B cell (primary cell): ENCODE data around the gene CYYR1. TPM values are rescaled to one million over a fixed set of nuclear protein-coding genes. Genes with fewer than 3 reads are reported as not detected.

Experiments used
- ATAC-seq: fragments of 200-7000 bp; cut with Tn5 transposase; one replicate; pipeline ENCODE4 v1.10.0; 2021; ENCODE audit warnings: low read depth, mild to moderate bottlenecking, moderate number of reproducible peaks, moderate library complexity
- CTCF ChIA-PET: fragments of 350-600 bp; sonication (Branson Sonifier 250); formaldehyde crosslinking; loops from one replicate; lab custom pipeline; 2021; ENCODE audit warnings: antibody characterized with exemption, inconsistent platforms; lab: Charles Lee
- POLR2A ChIA-PET: fragments of 350-600 bp; sonication (Branson Sonifier 250); formaldehyde crosslinking; loops from one replicate; lab custom pipeline; 2021; ENCODE audit warnings: antibody characterized with exemption; lab: Charles Lee
- DNase-seq: peaks from one replicate; pipeline ENCODE4 v3.0.0; 2013
- H2AFZ ChIP-seq: 2 replicates; pipeline ENCODE4 v1.6.1; 2012; ENCODE audit warnings: mild to moderate bottlenecking, low read depth, low read length; ENCODE audit not compliant: insufficient read depth, poor library complexity, severe bottlenecking
- H3K27ac ChIP-seq, 2 donors: 1 replicate in 1 of 2; 2 replicates in 1 of 2; pipeline ENCODE4 v1.5.1; 2012 to 2013; ENCODE audit warnings: low read length in 2 of 2, mild to moderate bottlenecking in 2 of 2, moderate library complexity in 1 of 2
- H3K27me3 ChIP-seq, 4 experiments: fragments of 200-600 bp in 1 of 4; sonication (generic) in 1 of 4; replicated peaks in 1 of 4; 1 replicate in 2 of 4; 2 replicates in 2 of 4; pipeline versions ENCODE4 v1.6.1 to v1.7.0; 2013 to 2016; ENCODE audit warnings: low read length in 3 of 4, mild to moderate bottlenecking in 2 of 4, mixed read lengths in 1 of 4, moderate library complexity in 1 of 4; ENCODE audit not compliant: insufficient read depth in 4 of 4, control insufficient read depth in 3 of 4; ENCODE audit errors: control extremely low read depth in 1 of 4
- H3K36me3 ChIP-seq, 2 experiments: replicated peaks in 1 of 2; 1 replicate in 1 of 2; 2 replicates in 1 of 2; pipeline versions ENCODE4 v1.6.1 to v1.7.1; 2013; ENCODE audit warnings: low read length in 1 of 2; ENCODE audit not compliant: insufficient read depth in 2 of 2, control insufficient read depth in 1 of 2; ENCODE audit errors: control extremely low read depth in 1 of 2, extremely low read depth in 1 of 2
- H3K4me1 ChIP-seq, 2 donors: fragments of 200-600 bp in 1 of 2; sonication (generic) in 1 of 2; 1 replicate in 1 of 2; 2 replicates in 1 of 2; pipeline versions ENCODE4 v1.5.1 to v1.6.1; 2013 to 2017; ENCODE audit warnings: low read length in 2 of 2; ENCODE audit not compliant: control insufficient read depth in 2 of 2, insufficient read depth in 2 of 2
- H3K4me2 ChIP-seq: replicated peaks from 2 replicates; pipeline ENCODE3; 2012; ENCODE audit warnings: mild to moderate bottlenecking, low read depth, low read length; ENCODE audit not compliant: poor library complexity, severe bottlenecking
- H3K4me3 ChIP-seq, 5 experiments: fragments of 200-600 bp in 1 of 5; sonication (generic) in 1 of 5; 1 replicate in 3 of 5; 2 replicates in 2 of 5; pipeline versions ENCODE4 v1.5.1 to v1.7.0; 2011 to 2016; ENCODE audit warnings: low read length in 4 of 5, mild to moderate bottlenecking in 4 of 5, low read depth in 2 of 5, control low read depth in 1 of 5, moderate library complexity in 1 of 5; ENCODE audit not compliant: insufficient read depth in 1 of 5; ENCODE audit errors: control extremely low read depth in 1 of 5, extremely low read depth in 1 of 5
- H3K79me2 ChIP-seq: fragments of 200-600 bp; sonication (generic); one replicate; pipeline ENCODE4 v1.6.0; 2016; ENCODE audit warnings: low read length; ENCODE audit not compliant: control insufficient read depth, insufficient read depth
- H3K9ac ChIP-seq: fragments of 200-600 bp; sonication (generic); 2 replicates; pipeline ENCODE4 v1.6.1; 2017; ENCODE audit warnings: mild to moderate bottlenecking, low read length, moderate library complexity
- H3K9me3 ChIP-seq, 3 donors: one replicate each; pipeline versions ENCODE4 v1.6.1 to v1.7.1; 2013; ENCODE audit warnings: low read length in 2 of 3; ENCODE audit not compliant: control insufficient read depth in 2 of 3, insufficient read depth in 1 of 3; ENCODE audit errors: control extremely low read depth in 1 of 3
- H4K20me1 ChIP-seq: 2 replicates; pipeline ENCODE4 v1.6.0; 2012; ENCODE audit warnings: mild to moderate bottlenecking, low read length; ENCODE audit not compliant: insufficient read depth, control insufficient read depth, poor library complexity, severe bottlenecking
- H3K27ac Mint-ChIP-seq: one replicate; pipeline ENCODE4 v1.8.0; 2021; ENCODE audit warnings: mixed read lengths
- H3K27me3 Mint-ChIP-seq: one replicate; pipeline ENCODE4 v1.8.0; 2021; ENCODE audit warnings: mixed read lengths
- H3K4me1 Mint-ChIP-seq: one replicate; pipeline ENCODE4 v1.8.0; 2021; ENCODE audit warnings: mixed read lengths
- H3K4me3 Mint-ChIP-seq: one replicate; pipeline ENCODE4 v1.8.0; 2021; ENCODE audit warnings: mixed read lengths
- H3K9me3 Mint-ChIP-seq: one replicate; pipeline ENCODE4 v1.8.0; 2022; ENCODE audit warnings: mixed read lengths; ENCODE audit not compliant: insufficient read depth
- EZH2 ChIP-seq: IDR thresholded peaks from 2 replicates; pipeline ENCODE4 v1.6.1; 2012; ENCODE audit warnings: borderline replicate concordance, low read depth, mild to moderate bottlenecking, moderate library complexity, low read length; ENCODE audit not compliant: insufficient read depth, poor library complexity, severe bottlenecking
- WGBS: methylation state at CpG from one replicate; pipeline ENCODE4 v1.1.5; 2013; ENCODE audit warnings: missing lambda C conversion rate; ENCODE audit not compliant: insufficient coverage; 5-methylcytosine and 5-hydroxymethylcytosine counted together
- intact Hi-C: fragments of 100-400 bp; cut with micrococcal nuclease; formaldehyde crosslinking; loops from one replicate; pipeline ENCODE4 v1.10.0; 2022
- polyA plus RNA-seq: library from polyadenylated mRNA; depleted of rRNA; stranded (reverse); fragments of >200 nt; gene quantifications from 2 replicates; pipeline ENCODE4 v1.2.3, GENCODE V29; 2012
- total RNA-seq, 2 donors: library from RNA; stranded (reverse); fragments of 120-200 nt in 1 of 2; gene quantifications; 1 replicate in 1 of 2; 2 replicates in 1 of 2; pipeline versions ENCODE4 v1.2.3 to v1.2.4, GENCODE V29; 2013 to 2022
- TF ChIP-seq, protein P1 (sequence below): fragments of 200-600 bp; IDR thresholded peaks from one replicate; pipeline ENCODE4 v1.8.0; 2022; ENCODE audit warnings: antibody characterized with exemption, mild to moderate bottlenecking

Gene CYYR1
- total and polyA plus RNA-seq, 2 donors (not counting 1 experiment from before 2014, with no cell fraction given) = not detected

DNA sequence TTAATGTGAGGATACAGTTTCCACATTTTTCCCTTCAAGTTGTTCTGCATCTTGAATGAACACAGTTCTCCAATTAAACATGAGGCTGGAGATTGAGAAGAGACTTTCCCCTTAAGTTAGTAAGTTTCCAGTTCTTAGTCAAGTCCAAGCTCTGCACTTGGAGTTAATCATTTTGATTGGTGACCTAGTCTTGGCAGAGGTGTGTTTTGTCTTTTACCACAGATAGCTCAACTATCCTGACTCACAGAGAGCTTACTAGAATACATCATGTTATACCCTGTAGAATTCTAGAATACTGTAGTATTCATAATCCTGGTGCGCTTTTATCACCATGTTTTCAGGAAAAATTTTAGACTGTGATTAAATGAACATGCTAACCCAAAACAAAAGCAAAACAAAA, 129.2 kb downstream of the CYYR1 start:
- CTCF ChIA-PET = no interaction called here
- Histone ChIP-seq H3K27me3 (no peaks in the 10 kb centered on the region), H3K79me2 (no peaks in the 10 kb centered on the region), H3K9ac (no peak overlapping the region), H2AFZ (no peak overlapping the region), H3K27ac (no peak overlapping the region), H3K36me3 (no peaks in the 10 kb centered on the region), H3K9me3 (no peaks in the 10 kb centered on the region), H4K20me1 (no peaks in the 10 kb centered on the region), H3K4me2 (no peak overlapping the region), H3K4me1 (no peaks in the 10 kb centered on the region), H3K4me3 (no peak overlapping the region)
- Mint-ChIP-seq H3K27ac (no peak overlapping the region), H3K9me3 (peaks cover 4% of the 10 kb centered on the region), H3K27me3 (no peaks in the 10 kb centered on the region), H3K4me1 (no peaks in the 10 kb centered on the region), H3K4me3 (no peak overlapping the region)
- WGBS = no CpG with 5 or more reads among the region's 1 CpG
- ATAC-seq = no peak
- TF ChIP-seq, protein P1, sequence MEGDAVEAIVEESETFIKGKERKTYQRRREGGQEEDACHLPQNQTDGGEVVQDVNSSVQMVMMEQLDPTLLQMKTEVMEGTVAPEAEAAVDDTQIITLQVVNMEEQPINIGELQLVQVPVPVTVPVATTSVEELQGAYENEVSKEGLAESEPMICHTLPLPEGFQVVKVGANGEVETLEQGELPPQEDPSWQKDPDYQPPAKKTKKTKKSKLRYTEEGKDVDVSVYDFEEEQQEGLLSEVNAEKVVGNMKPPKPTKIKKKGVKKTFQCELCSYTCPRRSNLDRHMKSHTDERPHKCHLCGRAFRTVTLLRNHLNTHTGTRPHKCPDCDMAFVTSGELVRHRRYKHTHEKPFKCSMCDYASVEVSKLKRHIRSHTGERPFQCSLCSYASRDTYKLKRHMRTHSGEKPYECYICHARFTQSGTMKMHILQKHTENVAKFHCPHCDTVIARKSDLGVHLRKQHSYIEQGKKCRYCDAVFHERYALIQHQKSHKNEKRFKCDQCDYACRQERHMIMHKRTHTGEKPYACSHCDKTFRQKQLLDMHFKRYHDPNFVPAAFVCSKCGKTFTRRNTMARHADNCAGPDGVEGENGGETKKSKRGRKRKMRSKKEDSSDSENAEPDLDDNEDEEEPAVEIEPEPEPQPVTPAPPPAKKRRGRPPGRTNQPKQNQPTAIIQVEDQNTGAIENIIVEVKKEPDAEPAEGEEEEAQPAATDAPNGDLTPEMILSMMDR = no peak
- TF ChIP-seq EZH2 = no peak
- intact Hi-C loops = no loop called here
- POLR2A ChIA-PET = no interaction called here
- DNase-seq = no peak

DNA sequence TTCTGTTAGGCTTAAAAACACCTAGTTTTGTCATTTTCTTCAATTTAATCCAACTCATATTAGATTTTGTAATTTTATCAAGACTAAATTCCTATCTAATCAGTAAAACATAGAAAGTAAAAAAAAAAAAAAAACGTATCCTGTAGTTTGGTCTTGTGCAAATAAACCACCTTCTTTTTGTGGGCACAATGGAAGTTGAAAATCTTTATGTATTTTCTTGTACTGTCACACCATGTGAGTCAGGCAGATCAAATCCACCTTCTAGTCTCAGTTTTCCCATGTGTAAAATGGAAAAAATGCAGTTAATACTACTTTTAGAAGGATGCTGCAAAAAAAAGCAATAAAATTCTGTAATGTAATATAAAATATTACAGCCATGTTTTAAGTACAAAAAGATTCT, 129.8 kb downstream of the CYYR1 start:
- ATAC-seq (no peak), DNase-seq (no peak)
- Histone ChIP-seq H3K4me1 (no peaks in the 10 kb centered on the region), H2AFZ (no peak overlapping the region), H3K4me2 (no peak overlapping the region), H3K27ac (no peak overlapping the region), H3K36me3 (no peaks in the 10 kb centered on the region), H3K4me3 (no peak overlapping the region), H3K27me3 (no peaks in the 10 kb centered on the region), H3K79me2 (no peaks in the 10 kb centered on the region), H3K9ac (no peak overlapping the region), H4K20me1 (no peaks in the 10 kb centered on the region), H3K9me3 (no peaks in the 10 kb centered on the region)
- H3K4me3 Mint-ChIP-seq = no peak overlapping the region
- ChIA-PET CTCF (no interaction called here), POLR2A (no interaction called here)
- peaks cover 4% of the 10 kb centered on the region for H3K9me3 Mint-ChIP-seq
- H3K27ac Mint-ChIP-seq = no peak overlapping the region
- no peaks in the 10 kb centered on the region for H3K4me1 Mint-ChIP-seq
- TF ChIP-seq, protein P1 = no peak
- TF ChIP-seq EZH2 = no peak
- intact Hi-C loops = no loop called here
- WGBS = no CpG with 5 or more reads among the region's 1 CpG
- H3K27me3 Mint-ChIP-seq = no peaks in the 10 kb centered on the region
